Stomach (tissue), 9 donors: ENCODE results near the gene TXNDC5. TPM values are rescaled to one million over a fixed set of nuclear protein-coding genes. Genes with fewer than 3 reads are reported as not detected.

Source experiments
- DNase-seq, 2 donors: peaks; one replicate each; pipeline versions ENCODE4 v3.0.0 to v3.0.0-alpha.2; 2013 to 2019
- H3K27ac ChIP-seq, 5 donors: fragments of 200-600 bp in 4 of 5; sonication (generic) in 4 of 5; one replicate each; pipeline ENCODE4 v1.5.1; 2013 to 2019; ENCODE audit warnings: mild to moderate bottlenecking in 1 of 5, moderate library complexity in 1 of 5
- H3K27me3 ChIP-seq, 3 donors: fragments of 200-600 bp; sonication (generic); one replicate each; pipeline ENCODE4 v1.5.1; 2017 to 2019; ENCODE audit warnings: mixed run types in 1 of 3
- H3K36me3 ChIP-seq, 4 donors: fragments of 200-600 bp; sonication (generic); 1 replicate in 3 of 4; 2 replicates in 1 of 4; pipeline ENCODE4 v1.5.1; 2016 to 2019
- H3K4me1 ChIP-seq, 4 donors: fragments of 200-600 bp; sonication (generic); one replicate each; pipeline ENCODE4 v1.5.1; 2016 to 2019
- H3K4me3 ChIP-seq, 4 donors: fragments of 200-600 bp; sonication (generic) in 3 of 4; one replicate each; pipeline ENCODE4 v1.5.1; 2016 to 2019; ENCODE audit warnings: mild to moderate bottlenecking in 1 of 4
- H3K9me3 ChIP-seq, 4 donors: fragments of 200-600 bp; sonication (generic); one replicate each; pipeline ENCODE4 v1.5.1; 2016 to 2019
- EP300 ChIP-seq: sonication (generic); formaldehyde crosslinking; IDR thresholded peaks from one replicate; pipeline ENCODE4 v1.6.1; 2017; ENCODE audit warnings: antibody characterized with exemption
- POLR2A ChIP-seq, 4 donors: fragments of 450-650 bp; IDR thresholded peaks; one replicate each; pipeline ENCODE4 v1.6.1; 2016; ENCODE audit warnings: antibody characterized with exemption in 4 of 4, control low read depth in 2 of 4, mild to moderate bottlenecking in 1 of 4, moderate library complexity in 1 of 4
- POLR2AphosphoS5 ChIP-seq, 3 donors: sonication (generic); formaldehyde crosslinking; IDR thresholded peaks; one replicate each; pipeline ENCODE4 v1.6.1; 2016; ENCODE audit warnings: antibody characterized with exemption in 3 of 3
- WGBS, 5 donors: extraction: QIAGEN DNeasy Blood & Tissue Kit in 3 of 5; methylation state at CpG; one replicate each; pipeline versions ENCODE4 v1.1.5 to v1.1.7; 2013 to 2018; 5-methylcytosine and 5-hydroxymethylcytosine counted together
- intact Hi-C: fragments of 100-400 bp; cut with DNase I; formaldehyde crosslinking; loops from one replicate; pipeline ENCODE4 v1.15.1; 2023; ENCODE audit warnings: low total_unique reads
- polyA plus RNA-seq, 3 donors: library from polyadenylated mRNA; stranded (reverse); fragments of 200-250 nt; gene quantifications; one replicate each; pipeline ENCODE4 v1.2.3, GENCODE V29; 2013
- total RNA-seq, 5 donors: library from RNA; depleted of rRNA; stranded (reverse); fragments of >200 nt; gene quantifications; one replicate each; pipeline versions ENCODE4 v1.1.0 to v1.2.3, GENCODE V29; 2014 to 2016
- TF ChIP-seq, protein P1 (sequence below), 7 experiments: fragments of 450-650 bp in 4 of 7; fragments of 200-600 bp in 3 of 7; sonication (generic) in 3 of 7; IDR thresholded peaks; one replicate each; pipeline ENCODE4 v1.5.1; 2016 to 2019; ENCODE audit warnings: antibody characterized with exemption in 7 of 7, control low read depth in 2 of 7, mild to moderate bottlenecking in 1 of 7
- donor health status: healthy with polysubstance abuse.
- donor health status: Bipolar disorder and iron deficiency.
- donor health status: healthy.

TXNDC5 gene
- total and polyA plus RNA-seq, 8 donors: 27.4 to 260 (median 48.2) TPM

DNA sequence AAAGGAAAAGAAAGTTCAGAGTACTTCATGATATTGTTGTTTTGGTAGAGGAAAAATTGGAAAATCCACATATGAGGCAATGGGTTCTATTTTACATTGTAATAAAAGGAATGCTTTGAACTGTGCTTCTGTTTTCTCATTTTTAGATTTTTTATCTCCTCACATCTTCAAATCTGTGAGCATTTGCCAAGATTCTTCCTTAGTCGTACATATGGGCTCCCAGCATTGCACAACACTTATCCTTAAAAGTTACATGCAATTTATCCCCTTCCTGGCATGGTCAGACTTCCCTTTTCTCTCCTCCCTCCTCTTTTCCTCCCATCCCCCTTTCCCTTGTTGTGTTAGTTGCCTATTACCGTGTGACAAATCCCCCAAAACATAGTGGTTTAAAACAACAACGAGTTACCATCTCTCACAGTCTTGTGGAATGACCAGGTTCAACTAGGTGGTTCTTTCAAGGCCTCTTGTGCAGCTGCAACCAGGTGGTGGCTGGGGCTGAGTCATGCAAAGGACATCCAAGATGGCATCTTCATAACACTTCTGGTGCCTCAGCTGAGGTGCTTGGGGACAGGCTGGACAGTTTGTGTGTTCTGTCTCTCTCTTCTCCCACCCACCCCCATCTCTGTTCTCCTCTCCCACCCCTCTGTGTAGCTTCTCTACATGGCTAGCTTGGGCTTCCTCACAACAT lies 68.7 kb downstream of the TXNDC5 start:
- no peak for TF ChIP-seq POLR2AphosphoS5 (IDR thresholded peaks at IDR 0.05)
- no peak for TF ChIP-seq EP300
- TF ChIP-seq, protein P1, sequence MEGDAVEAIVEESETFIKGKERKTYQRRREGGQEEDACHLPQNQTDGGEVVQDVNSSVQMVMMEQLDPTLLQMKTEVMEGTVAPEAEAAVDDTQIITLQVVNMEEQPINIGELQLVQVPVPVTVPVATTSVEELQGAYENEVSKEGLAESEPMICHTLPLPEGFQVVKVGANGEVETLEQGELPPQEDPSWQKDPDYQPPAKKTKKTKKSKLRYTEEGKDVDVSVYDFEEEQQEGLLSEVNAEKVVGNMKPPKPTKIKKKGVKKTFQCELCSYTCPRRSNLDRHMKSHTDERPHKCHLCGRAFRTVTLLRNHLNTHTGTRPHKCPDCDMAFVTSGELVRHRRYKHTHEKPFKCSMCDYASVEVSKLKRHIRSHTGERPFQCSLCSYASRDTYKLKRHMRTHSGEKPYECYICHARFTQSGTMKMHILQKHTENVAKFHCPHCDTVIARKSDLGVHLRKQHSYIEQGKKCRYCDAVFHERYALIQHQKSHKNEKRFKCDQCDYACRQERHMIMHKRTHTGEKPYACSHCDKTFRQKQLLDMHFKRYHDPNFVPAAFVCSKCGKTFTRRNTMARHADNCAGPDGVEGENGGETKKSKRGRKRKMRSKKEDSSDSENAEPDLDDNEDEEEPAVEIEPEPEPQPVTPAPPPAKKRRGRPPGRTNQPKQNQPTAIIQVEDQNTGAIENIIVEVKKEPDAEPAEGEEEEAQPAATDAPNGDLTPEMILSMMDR (IDR thresholded peaks at IDR 0.05): no peak
- no peak for TF ChIP-seq POLR2A (IDR thresholded peaks at IDR 0.05)
- Histone ChIP-seq H3K4me1 (no peaks in the 10 kb centered on the region), H3K27me3 (no peaks in the 10 kb centered on the region), H3K27ac (no peak overlapping the region), H3K36me3 (no peaks in the 10 kb centered on the region), H3K4me3 (no peak overlapping the region), H3K9me3 (peaks cover 0 to 7% (median 0%) of the 10 kb centered on the region in 4 donors)
- WGBS, 5 donors: 63 to 75% (median 73%) methylated on average over 3 of the region's 3 CpGs
- intact Hi-C loops: no loop called here
- no peak for DNase-seq

GRCh38 chr6:7836371-7837026 lies 74.1 kb downstream of the TXNDC5 start:
- DNase-seq: no peak
- 77 to 85% (median 82%) methylated on average over 4 of the region's 4 CpGs for WGBS, 5 donors
- Histone ChIP-seq H3K4me3 (no peak overlapping the region), H3K27ac (no peak overlapping the region), H3K9me3 (no peaks in the 10 kb centered on the region), H3K27me3 (no peaks in the 10 kb centered on the region), H3K36me3 (no peaks in the 10 kb centered on the region), H3K4me1 (no peaks in the 10 kb centered on the region)
- TF ChIP-seq POLR2AphosphoS5 (IDR thresholded peaks at IDR 0.05) (no peak), POLR2A (IDR thresholded peaks at IDR 0.05) (no peak), EP300 (no peak)
- TF ChIP-seq, protein P1 (IDR thresholded peaks at IDR 0.05): no peak
- intact Hi-C loops: no loop called here

DNA sequence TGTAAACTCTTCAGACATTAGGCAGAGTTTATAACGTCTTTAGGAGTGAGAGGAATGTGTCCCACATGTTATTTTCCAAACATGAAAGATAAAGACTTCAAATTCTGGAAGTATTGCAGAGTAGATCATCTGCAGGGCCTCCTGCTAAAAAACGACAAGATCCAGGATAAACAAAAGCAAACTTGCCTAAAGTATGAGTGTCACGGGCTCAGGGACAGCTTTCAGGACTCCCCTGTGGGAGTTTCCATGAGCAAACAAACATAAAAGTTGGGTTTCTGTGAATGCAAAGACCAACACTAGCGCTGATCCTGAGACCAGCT lies 76.9 kb downstream of the TXNDC5 start:
- no peaks in the 10 kb centered on the region for H3K36me3 ChIP-seq
- intact Hi-C loops: no loop called here
- WGBS, 5 donors: 32 to 39% (median 35%) methylated on average over 4 of the region's 4 CpGs
- H3K27ac ChIP-seq: no peak overlapping the region
- no peak for DNase-seq
- H3K27me3 ChIP-seq: no peaks in the 10 kb centered on the region
- no peak overlapping the region for H3K4me3 ChIP-seq
- H3K4me1 ChIP-seq: no peaks in the 10 kb centered on the region
- no peaks in the 10 kb centered on the region for H3K9me3 ChIP-seq
- TF ChIP-seq POLR2A (IDR thresholded peaks at IDR 0.05): no peak
- TF ChIP-seq, protein P1 (IDR thresholded peaks at IDR 0.05): no peak
- no peak for TF ChIP-seq POLR2AphosphoS5 (IDR thresholded peaks at IDR 0.05)
- TF ChIP-seq EP300: no peak

DNA sequence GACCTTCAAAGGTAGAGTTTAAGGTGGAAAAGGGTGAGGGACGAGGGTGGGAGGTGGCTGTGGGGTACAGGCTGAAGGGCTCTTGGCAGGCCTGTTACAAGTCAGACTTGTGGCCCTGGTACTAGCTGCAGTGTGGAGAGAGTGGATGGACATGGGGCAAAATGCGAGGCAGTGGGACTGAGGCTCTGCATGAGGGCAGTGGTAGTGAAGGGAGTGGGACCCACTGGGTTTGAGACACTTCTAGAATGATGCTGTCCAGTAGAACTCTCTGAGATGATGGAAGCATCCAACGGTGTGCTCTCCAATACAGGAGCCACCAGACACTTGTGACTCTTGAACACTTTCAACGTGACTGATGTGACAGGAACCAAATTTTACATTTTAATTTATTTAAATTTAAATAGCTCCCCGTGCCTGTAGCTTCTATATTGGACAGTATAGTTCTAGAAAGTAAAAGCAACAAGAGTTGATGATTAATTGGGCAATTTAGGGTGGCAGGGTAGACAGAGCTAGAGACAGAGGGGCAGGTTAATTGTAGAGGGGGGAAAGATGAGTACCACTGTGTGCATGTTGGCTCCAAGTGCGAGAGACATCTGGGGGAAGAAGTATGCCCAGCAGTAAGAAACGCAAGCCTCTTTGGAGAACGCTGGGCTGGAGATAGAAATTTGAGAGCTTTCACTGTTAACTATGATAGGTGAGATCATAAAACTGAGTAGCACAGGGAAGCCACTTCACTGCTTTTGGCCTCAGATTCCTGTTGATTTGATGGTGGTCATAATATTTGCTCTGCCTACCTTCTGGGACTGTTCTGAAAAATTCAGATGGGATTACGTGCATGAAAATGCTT lies 77.5 kb downstream of the TXNDC5 start:
- Histone ChIP-seq H3K4me1 (no peaks in the 10 kb centered on the region), H3K9me3 (no peaks in the 10 kb centered on the region), H3K4me3 (no peak overlapping the region), H3K27me3 (no peaks in the 10 kb centered on the region), H3K27ac (no peak overlapping the region), H3K36me3 (no peaks in the 10 kb centered on the region)
- WGBS, 5 donors: 72 to 82% (median 75%) methylated on average over 9 of the region's 9 CpGs
- DNase-seq: no peak
- TF ChIP-seq POLR2A (IDR thresholded peaks at IDR 0.05): no peak
- TF ChIP-seq, protein P1 (IDR thresholded peaks at IDR 0.05): no peak
- TF ChIP-seq EP300: no peak
- TF ChIP-seq POLR2AphosphoS5 (IDR thresholded peaks at IDR 0.05): no peak
- intact Hi-C loops: no loop called here
